PC-3 (cell line): ENCODE results near the gene RPS17.

Experiments used
- EZH2 ChIP-seq: fragments of 300-600 bp; sonication (generic); IDR thresholded peaks from one replicate; pipeline ENCODE4 v1.6.1; 2017; ENCODE audit warnings: antibody characterized with exemption, mild to moderate bottlenecking, low read length; ENCODE audit not compliant: unreplicated experiment
- EZH2phosphoT487 ChIP-seq: fragments of 300-600 bp; sonication (generic); IDR thresholded peaks from 2 replicates; pipeline ENCODE4 v1.6.1; 2018; ENCODE audit warnings: mild to moderate bottlenecking, antibody characterized with exemption, low read length, borderline replicate concordance
- TF ChIP-seq, protein P1 (sequence below): fragments of 300-600 bp; sonication (generic); conservative IDR thresholded peaks from 2 replicates; pipeline ENCODE4 v1.5.1; 2017; ENCODE audit warnings: antibody characterized with exemption, low read depth, mild to moderate bottlenecking, low read length

DNA sequence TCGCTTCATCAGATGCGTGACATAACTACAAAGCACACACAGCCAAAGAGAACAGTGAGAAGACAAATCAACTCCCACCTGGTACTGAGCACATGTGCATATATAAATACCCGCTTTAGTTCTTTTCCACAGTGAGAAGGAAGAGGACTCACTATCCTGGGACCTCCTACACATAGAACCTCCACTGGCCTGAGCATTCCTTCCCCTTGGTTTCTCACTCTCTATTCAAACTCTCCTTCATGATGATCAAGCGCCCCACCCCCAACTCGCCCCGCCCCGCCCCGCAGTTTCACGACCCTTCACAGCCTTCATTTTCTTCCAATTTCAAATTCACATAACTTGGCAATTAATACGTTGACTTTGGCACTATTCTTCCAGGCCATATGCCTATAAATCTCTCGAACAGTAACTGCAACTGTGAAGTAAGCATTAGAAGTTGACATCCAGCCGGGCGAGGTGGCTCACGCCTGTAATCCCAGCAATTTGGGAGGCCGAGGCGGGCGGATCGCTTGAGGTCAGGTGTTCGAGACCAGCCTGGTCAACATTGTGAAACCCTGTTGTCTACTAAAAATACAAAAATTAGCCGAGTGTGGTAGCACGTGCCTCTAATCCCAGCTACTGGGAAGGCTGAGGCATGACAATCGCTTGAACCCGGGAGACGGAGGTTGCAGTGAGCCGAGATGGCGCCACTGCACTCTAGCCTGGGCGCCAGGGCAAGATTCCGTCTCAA, 1.1 kb downstream of the RPS17 start:
- TF ChIP-seq, protein P1, sequence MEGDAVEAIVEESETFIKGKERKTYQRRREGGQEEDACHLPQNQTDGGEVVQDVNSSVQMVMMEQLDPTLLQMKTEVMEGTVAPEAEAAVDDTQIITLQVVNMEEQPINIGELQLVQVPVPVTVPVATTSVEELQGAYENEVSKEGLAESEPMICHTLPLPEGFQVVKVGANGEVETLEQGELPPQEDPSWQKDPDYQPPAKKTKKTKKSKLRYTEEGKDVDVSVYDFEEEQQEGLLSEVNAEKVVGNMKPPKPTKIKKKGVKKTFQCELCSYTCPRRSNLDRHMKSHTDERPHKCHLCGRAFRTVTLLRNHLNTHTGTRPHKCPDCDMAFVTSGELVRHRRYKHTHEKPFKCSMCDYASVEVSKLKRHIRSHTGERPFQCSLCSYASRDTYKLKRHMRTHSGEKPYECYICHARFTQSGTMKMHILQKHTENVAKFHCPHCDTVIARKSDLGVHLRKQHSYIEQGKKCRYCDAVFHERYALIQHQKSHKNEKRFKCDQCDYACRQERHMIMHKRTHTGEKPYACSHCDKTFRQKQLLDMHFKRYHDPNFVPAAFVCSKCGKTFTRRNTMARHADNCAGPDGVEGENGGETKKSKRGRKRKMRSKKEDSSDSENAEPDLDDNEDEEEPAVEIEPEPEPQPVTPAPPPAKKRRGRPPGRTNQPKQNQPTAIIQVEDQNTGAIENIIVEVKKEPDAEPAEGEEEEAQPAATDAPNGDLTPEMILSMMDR = no peak
- TF ChIP-seq EZH2 (no peak), EZH2phosphoT487 (no peak)
